ENCODE measurements around the gene STAC3.

Gene STAC3

DNA sequence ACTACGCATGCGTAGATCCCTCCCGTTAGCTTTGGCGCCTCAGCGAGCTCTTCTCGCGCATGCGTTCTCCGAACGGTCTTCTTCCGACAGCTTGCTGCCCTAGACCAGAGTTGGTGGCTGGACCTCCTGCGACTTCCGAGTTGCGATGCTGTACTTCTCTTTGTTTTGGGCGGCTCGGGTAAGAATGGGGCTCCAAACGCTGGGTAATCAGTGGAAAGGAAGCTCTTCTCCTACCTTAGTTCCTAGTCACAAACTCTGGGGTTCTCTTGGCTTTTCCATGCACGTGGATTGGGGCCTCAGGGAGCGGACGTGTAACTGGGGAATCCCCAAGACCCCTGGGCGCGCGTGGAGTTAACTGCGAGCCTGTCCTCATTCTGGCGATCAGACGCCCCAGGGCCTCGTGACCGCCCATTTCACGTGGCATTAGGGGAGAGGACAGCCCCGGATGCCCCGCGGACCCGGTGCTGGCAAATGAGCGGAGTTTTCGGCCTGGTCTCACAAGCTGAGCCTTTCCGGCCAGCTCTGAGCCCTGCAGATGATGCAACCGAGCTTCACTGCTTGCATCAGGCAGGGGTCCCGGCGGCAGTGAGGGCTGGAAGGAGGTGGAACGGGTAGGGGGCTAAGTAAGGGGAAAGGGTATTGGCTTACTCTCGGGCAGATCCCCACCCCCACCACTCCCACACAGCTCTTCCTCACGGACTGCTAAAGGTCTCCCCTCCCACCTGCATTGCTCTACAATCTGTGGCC is 21.2 kb downstream of the STAC3 start, which contains the start of gene SHMT2:
TSS of gene SHMT2 (plus strand) at position 78 of the 747 bp plus-strand sequence. CDS start at position 146, 68 bp downstream.
- Histone ChIP-seq H3K4me3 (ENCODE audit: low read length) (peak within 1 kb of the TSS; percentile 91), H3K36me3 (ENCODE audit: control insufficient read depth, low read length) (peaks cover 53% of the 10 kb centered on the region), H3K9me2 (replicated peaks; ENCODE audit: control insufficient read depth, low read length) (no peaks in the 10 kb centered on the region), H4K20me1 (ENCODE audit: control insufficient read depth, insufficient read depth, low read depth, low read length) (peaks cover 23% of the 10 kb centered on the region; the same call in 1 of the 2 replicates), H3K79me2 (ENCODE audit: control insufficient read depth, low read length) (peaks cover 41% of the 10 kb centered on the region), H3F3A (ENCODE audit: control insufficient read depth, insufficient read depth) (peaks cover 49% of the 10 kb centered on the region), H3K27me3 (ENCODE audit: control insufficient read depth, low read length) (no peaks in the 10 kb centered on the region), H3K4me1 (ENCODE audit: control insufficient read depth, low read length) (peaks cover 90% of the 10 kb centered on the region), H3K4me2 (ENCODE audit: low read length) (peak within 1 kb of the TSS; percentile 98), H3K9me3 (ENCODE audit: control insufficient read depth, insufficient read depth, low read length) (no peaks in the 10 kb centered on the region), H3K27ac (ENCODE audit: low read depth, low read length) (peak within 1 kb of the TSS; percentile 95)
- no peak for TF ChIP-seq EZH2phosphoT487 (IDR thresholded peaks at IDR 0.05; ENCODE audit: borderline replicate concordance, low read length)
- TF ChIP-seq, protein P1, sequence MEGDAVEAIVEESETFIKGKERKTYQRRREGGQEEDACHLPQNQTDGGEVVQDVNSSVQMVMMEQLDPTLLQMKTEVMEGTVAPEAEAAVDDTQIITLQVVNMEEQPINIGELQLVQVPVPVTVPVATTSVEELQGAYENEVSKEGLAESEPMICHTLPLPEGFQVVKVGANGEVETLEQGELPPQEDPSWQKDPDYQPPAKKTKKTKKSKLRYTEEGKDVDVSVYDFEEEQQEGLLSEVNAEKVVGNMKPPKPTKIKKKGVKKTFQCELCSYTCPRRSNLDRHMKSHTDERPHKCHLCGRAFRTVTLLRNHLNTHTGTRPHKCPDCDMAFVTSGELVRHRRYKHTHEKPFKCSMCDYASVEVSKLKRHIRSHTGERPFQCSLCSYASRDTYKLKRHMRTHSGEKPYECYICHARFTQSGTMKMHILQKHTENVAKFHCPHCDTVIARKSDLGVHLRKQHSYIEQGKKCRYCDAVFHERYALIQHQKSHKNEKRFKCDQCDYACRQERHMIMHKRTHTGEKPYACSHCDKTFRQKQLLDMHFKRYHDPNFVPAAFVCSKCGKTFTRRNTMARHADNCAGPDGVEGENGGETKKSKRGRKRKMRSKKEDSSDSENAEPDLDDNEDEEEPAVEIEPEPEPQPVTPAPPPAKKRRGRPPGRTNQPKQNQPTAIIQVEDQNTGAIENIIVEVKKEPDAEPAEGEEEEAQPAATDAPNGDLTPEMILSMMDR (IDR thresholded peaks at IDR 0.05; ENCODE audit: low read depth, low read length, poor library complexity, severe bottlenecking) = no peak

DNA sequence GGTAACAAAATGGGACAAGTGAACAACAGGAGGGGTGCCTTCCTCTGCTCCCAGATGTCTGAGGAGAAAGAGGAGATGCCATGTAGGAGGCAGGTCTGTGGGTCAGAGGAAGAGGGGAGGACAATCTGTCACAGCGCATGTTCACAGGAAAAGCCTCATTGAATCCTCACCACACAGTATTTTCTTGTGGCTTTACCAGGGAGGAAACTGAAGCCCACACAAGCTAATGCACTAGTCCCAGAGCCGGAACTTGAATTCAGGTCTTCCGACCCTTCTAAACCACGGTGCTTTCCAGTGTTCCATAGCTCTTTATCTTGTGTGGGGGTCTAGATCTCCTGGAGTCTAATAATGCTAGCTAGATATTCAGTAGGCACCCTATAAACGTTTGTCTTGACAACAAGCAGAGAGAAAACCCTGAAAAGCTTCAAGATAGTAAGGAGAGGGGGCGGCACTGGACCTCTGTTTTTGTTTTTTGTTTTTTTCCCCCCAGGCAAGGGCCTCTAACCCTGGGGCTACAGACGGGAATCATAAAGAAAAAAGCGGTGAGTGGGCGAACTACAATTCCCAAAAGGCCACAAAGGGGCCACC is 21.8 kb downstream of the STAC3 start:
- peak overlapping the region; percentile 98 for H3K4me2 ChIP-seq (ENCODE audit: low read length)
- no peaks in the 10 kb centered on the region for H3K9me2 ChIP-seq (replicated peaks; ENCODE audit: control insufficient read depth, low read length)
- H3K4me3 ChIP-seq (ENCODE audit: low read length) = peak overlapping the region; percentile 91
- H4K20me1 ChIP-seq (ENCODE audit: control insufficient read depth, insufficient read depth, low read depth, low read length) = peaks cover 20% of the 10 kb centered on the region; the same call in 1 of the 2 replicates
- TF ChIP-seq EZH2phosphoT487 (IDR thresholded peaks at IDR 0.05; ENCODE audit: borderline replicate concordance, low read length) = no peak
- TF ChIP-seq, protein P1 (IDR thresholded peaks at IDR 0.05; ENCODE audit: low read depth, low read length, poor library complexity, severe bottlenecking) = no peak
- H3K9me3 ChIP-seq (ENCODE audit: control insufficient read depth, insufficient read depth, low read length) = no peaks in the 10 kb centered on the region
- H3K27ac ChIP-seq (ENCODE audit: low read depth, low read length) = peak overlapping the region; percentile 95
- H3F3A ChIP-seq (ENCODE audit: control insufficient read depth, insufficient read depth) = peaks cover 46% of the 10 kb centered on the region
- peaks cover 52% of the 10 kb centered on the region for H3K36me3 ChIP-seq (ENCODE audit: control insufficient read depth, low read length)
- peaks cover 46% of the 10 kb centered on the region for H3K79me2 ChIP-seq (ENCODE audit: control insufficient read depth, low read length)
- H3K4me1 ChIP-seq (ENCODE audit: control insufficient read depth, low read length) = peaks cover 90% of the 10 kb centered on the region
- H3K27me3 ChIP-seq (ENCODE audit: control insufficient read depth, low read length) = no peaks in the 10 kb centered on the region

DNA sequence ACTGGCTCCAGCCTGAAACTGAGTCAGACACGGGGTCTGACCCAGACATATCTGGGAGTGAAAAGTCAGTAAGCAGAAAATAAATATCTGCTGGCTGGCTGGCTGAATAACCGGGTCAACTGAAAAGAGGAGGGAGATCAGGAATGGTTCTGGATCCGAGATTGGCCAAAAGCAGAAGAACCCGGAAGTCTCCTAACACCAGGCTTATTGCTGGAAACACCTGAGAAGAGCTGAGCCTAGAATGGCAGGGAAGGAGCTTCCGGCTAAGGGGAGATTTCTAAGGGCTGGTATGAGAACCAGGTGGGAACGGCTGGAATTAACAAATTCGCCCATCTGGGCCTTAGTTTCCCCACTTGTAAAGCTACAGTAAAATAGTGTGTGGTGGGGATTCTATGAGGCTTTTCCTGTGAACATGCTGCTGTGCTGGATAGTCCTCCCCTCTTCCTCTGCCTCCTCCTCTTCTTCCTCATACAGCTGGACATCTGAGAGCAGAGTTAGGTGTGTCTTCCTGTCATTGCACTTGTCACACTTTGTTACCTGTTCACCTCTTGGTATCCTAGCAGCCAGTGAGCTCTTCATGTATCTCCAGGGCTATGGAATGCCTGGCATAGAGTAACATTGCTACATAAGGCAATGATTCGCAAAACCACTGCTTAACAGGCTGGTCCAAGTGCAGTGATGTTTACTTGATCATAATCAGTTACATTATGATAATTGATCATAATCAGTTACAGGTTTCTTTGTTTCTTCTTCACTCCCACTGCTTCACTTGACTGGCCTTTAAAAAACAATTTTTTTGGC is 23.5 kb downstream of the STAC3 start:
- no peaks in the 10 kb centered on the region for H3K27me3 ChIP-seq (ENCODE audit: control insufficient read depth, low read length)
- H3K27ac ChIP-seq (ENCODE audit: low read depth, low read length) = peak overlapping the region; percentile 95
- peaks cover 57% of the 10 kb centered on the region for H3K79me2 ChIP-seq (ENCODE audit: control insufficient read depth, low read length)
- H3K9me2 ChIP-seq (replicated peaks; ENCODE audit: control insufficient read depth, low read length) = no peaks in the 10 kb centered on the region
- TF ChIP-seq, protein P1 (IDR thresholded peaks at IDR 0.05; ENCODE audit: low read depth, low read length, poor library complexity, severe bottlenecking) = no peak
- no peak for TF ChIP-seq EZH2phosphoT487 (IDR thresholded peaks at IDR 0.05; ENCODE audit: borderline replicate concordance, low read length)
- H3K36me3 ChIP-seq (ENCODE audit: control insufficient read depth, low read length) = peaks cover 43% of the 10 kb centered on the region
- peak overlapping the region; percentile 91 for H3K4me2 ChIP-seq (ENCODE audit: low read length)
- H3K9me3 ChIP-seq (ENCODE audit: control insufficient read depth, insufficient read depth, low read length) = no peaks in the 10 kb centered on the region
- peaks cover 16% of the 10 kb centered on the region; the same call in 1 of the 2 replicates for H4K20me1 ChIP-seq (ENCODE audit: control insufficient read depth, insufficient read depth, low read depth, low read length)
- peak overlapping the region; percentile 76 for H3K4me3 ChIP-seq (ENCODE audit: low read length)
- peaks cover 39% of the 10 kb centered on the region for H3F3A ChIP-seq (ENCODE audit: control insufficient read depth, insufficient read depth)
- H3K4me1 ChIP-seq (ENCODE audit: control insufficient read depth, low read length) = peaks cover 90% of the 10 kb centered on the region

Data from DOHH2 (cell line).